ENCODE results near the gene CHMP3. TPM values are rescaled to one million over a fixed set of nuclear protein-coding genes. Genes with fewer than 3 reads are reported as not detected.

CHMP3 gene
- total and polyA plus RNA-seq, 2 of the 8 experiments (the other 6 are each of a cell fraction or from before 2014, with no cell fraction given): 11.7 to 21.9 TPM

- TF ChIP-seq ATF2 (IDR thresholded peaks at IDR 0.05; ENCODE audit: low read length) (no peak), CHD1 (IDR thresholded peaks at IDR 0.05; ENCODE audit: low read depth, low read length) (no peak), SIN3A (conservative IDR thresholded peaks at IDR 0.05 in 1 of 2, IDR thresholded peaks at IDR 0.05 in 1 of 2; ENCODE audit: low read depth in 1 of 2, low read length in 2 of 2) (no peak), SRF (IDR thresholded peaks at IDR 0.05; ENCODE audit: low read depth, low read length) (no peak), RNF2 (IDR thresholded peaks at IDR 0.05; ENCODE audit: borderline replicate concordance, low read depth, low read length, missing control alignments, poor library complexity, severe bottlenecking) (no peak)
These were observed 94.8 kb downstream of the CHMP3 start (continued) for GRCh38 chr2:86468162-86469033.

Measured in H1 (cell line).